Activated CD4-positive, alpha-beta T cell treated with anti-CD3 and anti-CD28 coated beads for 36 hours (primary cell): ENCODE measurements around the gene KCNK15. TPM values are rescaled to one million over a fixed set of nuclear protein-coding genes. Genes with fewer than 3 reads are reported as not detected.

Experiments used
- ATAC-seq: fragments of 200-7000 bp; cut with Tn5 transposase; one replicate; pipeline ENCODE4 v1.10.0; 2021; ENCODE audit warnings: mild to moderate bottlenecking, moderate library complexity
- CTCF ChIA-PET: fragments of 350-600 bp; sonication (Branson Sonifier 250); formaldehyde crosslinking; loops from one replicate; lab custom pipeline; 2021; ENCODE audit warnings: antibody characterized with exemption; lab: Charles Lee
- POLR2A ChIA-PET: fragments of 350-600 bp; sonication (Branson Sonifier 250); formaldehyde crosslinking; loops from one replicate; lab custom pipeline; 2021; ENCODE audit warnings: antibody characterized with exemption, inconsistent platforms; lab: Charles Lee
- DNase-seq: peaks from one replicate; pipeline ENCODE4 v3.0.0-alpha.2; 2020
- H3K27ac Mint-ChIP-seq: one replicate; pipeline ENCODE4 v1.8.0; 2021; ENCODE audit warnings: mixed read lengths
- H3K27me3 Mint-ChIP-seq: one replicate; pipeline ENCODE4 v1.8.0; 2021; ENCODE audit warnings: mixed read lengths
- H3K36me3 Mint-ChIP-seq: one replicate; pipeline ENCODE4 v1.8.0; 2021; ENCODE audit warnings: low read depth, mixed read lengths
- H3K4me1 Mint-ChIP-seq: one replicate; pipeline ENCODE4 v1.8.0; 2021; ENCODE audit warnings: mixed read lengths
- H3K4me3 Mint-ChIP-seq: one replicate; pipeline ENCODE4 v1.8.0; 2021; ENCODE audit warnings: mild to moderate bottlenecking, moderate library complexity, mixed read lengths
- H3K9me3 Mint-ChIP-seq: one replicate; pipeline ENCODE4 v1.8.0; 2021; ENCODE audit warnings: low read depth, mixed read lengths
- intact Hi-C, 2 experiments: fragments of 100-400 bp; cut with DNase I in 1 of 2; cut with micrococcal nuclease in 1 of 2; formaldehyde crosslinking; loops; one replicate each; pipeline versions ENCODE4 v1.14.2 to v1.15.1; 2022 to 2024; cut with DNase I, micrococcal nuclease
- total RNA-seq, 2 experiments: library from RNA; stranded (reverse); gene quantifications; one replicate each; pipeline ENCODE4 v1.2.3, GENCODE V29; 2021

The KCNK15 gene
- total RNA-seq, 2 experiments from 2014 or later: 1.1 to 1.4 TPM

DNA sequence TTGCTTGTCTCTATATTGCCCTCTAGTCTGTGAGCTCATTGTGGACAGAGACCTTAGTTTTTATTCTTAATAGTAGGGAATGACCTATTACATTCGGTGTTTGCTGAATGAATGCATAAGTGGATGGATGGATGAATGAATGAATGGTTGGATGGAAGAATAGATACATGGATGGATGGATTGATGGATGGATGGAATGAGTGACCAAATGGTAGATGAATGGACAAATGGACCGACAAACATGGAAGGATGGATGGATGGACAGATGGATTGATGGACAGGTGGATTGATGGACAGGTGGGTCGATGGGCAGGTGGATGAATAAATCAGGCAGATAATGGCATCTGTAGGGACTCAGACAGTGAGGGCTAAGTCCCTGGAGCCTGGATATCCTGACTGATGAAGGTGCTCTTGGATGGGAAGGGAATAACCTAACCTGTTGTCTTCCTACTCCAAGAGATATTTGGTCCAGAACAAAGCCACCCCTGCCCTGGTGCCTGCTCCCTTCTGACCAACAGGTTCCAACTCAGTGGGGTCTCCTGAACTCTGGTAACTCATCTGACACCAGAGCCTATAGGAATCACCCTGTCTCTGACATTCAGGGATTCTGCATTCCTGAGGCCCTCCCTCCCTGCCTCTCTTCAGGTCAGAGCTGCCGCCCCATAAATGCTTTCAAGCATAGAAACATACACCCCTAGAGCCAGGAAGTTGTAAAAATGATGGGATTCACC is 40.1 kb upstream of the KCNK15 start:
- ChIA-PET CTCF (no interaction called here), POLR2A (no interaction called here)
- Mint-ChIP-seq H3K9me3 (no peaks in the 10 kb centered on the region), H3K4me1 (no peaks in the 10 kb centered on the region), H3K36me3 (no peaks in the 10 kb centered on the region), H3K4me3 (no peak overlapping the region), H3K27ac (no peak overlapping the region), H3K27me3 (peaks cover 2% of the 10 kb centered on the region)
- no peak for DNase-seq
- ATAC-seq: no peak
- intact Hi-C loops: no loop called here

DNA sequence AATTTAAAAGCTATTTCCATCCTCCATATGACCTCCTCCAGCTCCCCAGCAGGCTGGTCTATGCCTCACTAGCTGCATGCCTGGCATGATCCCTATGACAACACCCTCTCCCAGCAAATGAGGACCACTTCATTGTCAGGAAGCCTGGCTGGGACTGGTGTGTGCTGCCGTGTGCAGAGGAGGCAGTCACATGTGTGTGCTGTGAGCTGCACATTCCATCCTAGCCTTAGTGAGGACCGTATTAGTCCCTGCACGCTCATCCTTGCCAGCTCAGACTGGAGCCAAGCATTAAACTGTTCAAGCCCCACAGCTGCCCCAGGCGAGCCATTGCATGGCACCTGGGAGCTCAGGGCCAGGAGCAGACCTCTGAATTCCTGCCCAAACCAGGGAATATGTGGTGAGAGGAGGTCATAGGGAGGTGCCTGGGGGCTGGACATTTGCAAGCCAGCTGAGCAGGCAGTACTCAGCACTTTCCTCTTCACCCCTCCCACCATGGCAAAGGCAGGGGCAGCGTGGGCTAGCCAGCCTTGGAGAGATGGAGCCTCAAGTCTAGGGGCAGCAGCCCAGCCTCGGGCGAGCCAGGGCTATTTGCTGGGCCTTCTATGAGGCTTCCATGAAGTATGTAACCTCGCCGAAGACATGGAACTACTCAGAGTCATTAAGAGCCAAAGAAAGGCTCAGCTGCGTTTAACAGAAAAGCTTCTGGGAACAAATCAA is 39.2 kb upstream of the KCNK15 start:
- no peaks in the 10 kb centered on the region for H3K9me3 Mint-ChIP-seq
- no peak for ATAC-seq
- H3K4me3 Mint-ChIP-seq: no peak overlapping the region
- POLR2A ChIA-PET: no interaction called here
- H3K27me3 Mint-ChIP-seq: peaks cover 2% of the 10 kb centered on the region
- H3K36me3 Mint-ChIP-seq: no peaks in the 10 kb centered on the region
- H3K4me1 Mint-ChIP-seq: no peaks in the 10 kb centered on the region
- intact Hi-C loops: no loop called here
- CTCF ChIA-PET: interaction anchor here (0.7 to 1.0 kb wide), 3 partner anchors 23 to 28 kb away, joined by 3 to 6 read pairs (median 3); no protein-coding TSS in a partner anchor
- H3K27ac Mint-ChIP-seq: no peak overlapping the region
- no peak for DNase-seq

DNA sequence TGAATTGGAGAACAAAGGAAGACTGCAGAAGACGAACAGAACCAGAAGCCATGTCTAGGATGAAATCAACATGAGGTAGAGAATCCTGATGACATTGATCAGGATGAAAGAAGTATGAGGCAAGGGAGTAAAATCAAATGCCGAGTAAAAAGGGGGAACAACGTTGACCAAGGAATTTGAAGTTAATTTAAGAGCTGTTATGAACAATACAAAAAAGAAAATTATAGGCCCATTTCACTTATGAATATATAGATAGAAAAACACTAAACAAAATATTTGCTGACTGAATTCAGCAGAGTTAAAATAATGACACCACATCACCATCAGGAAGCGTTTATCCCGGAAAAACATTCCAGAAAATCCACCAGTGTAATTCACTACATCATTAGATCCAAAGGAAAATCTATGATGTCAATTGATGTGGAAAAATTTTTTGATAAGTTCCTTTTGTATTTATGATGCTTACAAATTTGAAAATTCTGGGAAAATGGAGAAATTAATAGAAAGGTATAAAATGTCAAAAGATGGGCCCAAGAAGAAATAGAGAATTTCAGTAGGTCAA is 38.6 kb upstream of the KCNK15 start:
- ATAC-seq (no peak), DNase-seq (no peak)
- Mint-ChIP-seq H3K27me3 (peaks cover 2% of the 10 kb centered on the region), H3K4me3 (no peak overlapping the region), H3K27ac (no peak overlapping the region), H3K36me3 (no peaks in the 10 kb centered on the region), H3K4me1 (no peaks in the 10 kb centered on the region), H3K9me3 (no peaks in the 10 kb centered on the region)
- ChIA-PET CTCF (interaction anchor here (0.7 to 1.0 kb wide), 4 partner anchors 24 to 139 kb away, joined by 3 to 6 read pairs (median 3); no protein-coding TSS in a partner anchor), POLR2A (no interaction called here)
- intact Hi-C loops: no loop called here

DNA sequence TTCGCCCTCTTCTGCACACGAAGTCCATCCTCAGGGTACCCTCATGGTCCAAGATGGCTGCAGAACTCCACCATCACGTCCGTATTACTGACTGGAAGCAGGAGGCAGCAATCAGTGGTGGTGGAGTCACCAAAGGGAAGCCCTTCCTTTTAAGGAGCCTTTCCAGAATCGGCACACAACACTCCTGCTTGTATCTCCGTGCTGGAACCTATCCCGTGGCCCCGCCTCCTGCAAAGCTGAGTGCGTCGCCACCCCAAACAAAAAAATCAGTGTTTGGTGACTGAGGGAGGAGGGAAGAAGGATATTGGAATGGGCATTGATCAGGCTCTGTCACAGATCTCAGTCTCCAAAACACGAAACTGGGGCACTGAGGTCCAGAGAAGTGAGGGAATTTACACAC is 36.3 kb upstream of the KCNK15 start:
- Mint-ChIP-seq H3K9me3 (no peaks in the 10 kb centered on the region), H3K36me3 (no peaks in the 10 kb centered on the region), H3K4me1 (no peaks in the 10 kb centered on the region), H3K27me3 (peaks cover 2% of the 10 kb centered on the region), H3K27ac (no peak overlapping the region), H3K4me3 (no peak overlapping the region)
- intact Hi-C loops: no loop called here
- CTCF ChIA-PET: interaction anchor here (1.0 kb wide), 1 partner anchor 26 kb away, joined by 3 read pairs; no protein-coding TSS in a partner anchor
- no peak for ATAC-seq
- POLR2A ChIA-PET: no interaction called here
- DNase-seq: no peak

- Mint-ChIP-seq H3K4me1 (no peaks in the 10 kb centered on the region), H3K36me3 (no peaks in the 10 kb centered on the region), H3K27me3 (peaks cover 2% of the 10 kb centered on the region), H3K9me3 (no peaks in the 10 kb centered on the region), H3K27ac (no peak overlapping the region), H3K4me3 (no peak overlapping the region)
- ChIA-PET POLR2A (no interaction called here), CTCF (interaction anchor here (1.0 kb wide), 1 partner anchor 27 kb away, joined by 3 read pairs; no protein-coding TSS in a partner anchor)
- intact Hi-C loops: no loop called here
- ATAC-seq (no peak), DNase-seq (no peak)
Observed at GRCh38 chr20:44709797-44710196, 35.9 kb upstream of the KCNK15 start.

- Mint-ChIP-seq H3K4me1 (no peaks in the 10 kb centered on the region), H3K27me3 (no peaks in the 10 kb centered on the region), H3K27ac (no peak overlapping the region), H3K36me3 (no peaks in the 10 kb centered on the region), H3K4me3 (no peak overlapping the region), H3K9me3 (no peaks in the 10 kb centered on the region)
- ATAC-seq (no peak), DNase-seq (no peak)
- intact Hi-C loops: no loop called here
- ChIA-PET CTCF (interaction anchor here (0.5 to 0.6 kb wide), 2 partner anchors 15 to 62 kb away, joined by 3 read pairs; no protein-coding TSS in a partner anchor), POLR2A (no interaction called here)
Observed at GRCh38 chr20:44711237-44711636, 34.4 kb upstream of the KCNK15 start.

- ChIA-PET CTCF (no interaction called here), POLR2A (interaction anchor here (0.7 kb wide), 1 partner anchor 1236 kb away, joined by 5 read pairs; no protein-coding TSS in a partner anchor)
- Mint-ChIP-seq H3K4me3 (no peak overlapping the region), H3K36me3 (no peaks in the 10 kb centered on the region), H3K9me3 (no peaks in the 10 kb centered on the region), H3K4me1 (no peaks in the 10 kb centered on the region), H3K27ac (no peak overlapping the region), H3K27me3 (no peaks in the 10 kb centered on the region)
- intact Hi-C loops: no loop called here
- no peak for DNase-seq
- ATAC-seq: no peak
Observed at GRCh38 chr20:44714102-44714700, 31.5 kb upstream of the KCNK15 start.

- H3K4me1 Mint-ChIP-seq: no peaks in the 10 kb centered on the region
- ChIA-PET CTCF (no interaction called here), POLR2A (interaction anchor here (0.7 kb wide), 1 partner anchor 1236 kb away, joined by 5 read pairs; no protein-coding TSS in a partner anchor)
- intact Hi-C loops: no loop called here
- DNase-seq: no peak
- no peaks in the 10 kb centered on the region for H3K9me3 Mint-ChIP-seq
- H3K36me3 Mint-ChIP-seq: no peaks in the 10 kb centered on the region
- no peak within 1 kb of the TSS for H3K27ac Mint-ChIP-seq
- H3K27me3 Mint-ChIP-seq: no peaks in the 10 kb centered on the region
- no peak for ATAC-seq
- H3K4me3 Mint-ChIP-seq: no peak within 1 kb of the TSS
Observed at GRCh38 chr20:44714701-44715498, 30.8 kb upstream of the KCNK15 start, which contains the start of gene CCN5. Gene CCN5, plus strand, starts transcription at chr20:44715369. Its CDS starts 22 bp downstream, at chr20:44715391.

- Mint-ChIP-seq H3K4me3 (no peak overlapping the region), H3K27ac (no peak overlapping the region), H3K9me3 (no peaks in the 10 kb centered on the region), H3K27me3 (no peaks in the 10 kb centered on the region), H3K36me3 (no peaks in the 10 kb centered on the region), H3K4me1 (no peaks in the 10 kb centered on the region)
- intact Hi-C loops: no loop called here
- ATAC-seq: no peak
- ChIA-PET CTCF (interaction anchor here (1.4 kb wide), 1 partner anchor 32 kb away, joined by 3 read pairs; no protein-coding TSS in a partner anchor), POLR2A (interaction anchor here (0.6 kb wide), 1 partner anchor 115 kb away, joined by 3 read pairs; no protein-coding TSS in a partner anchor)
- DNase-seq: no peak
Observed at GRCh38 chr20:44715499-44716308, 30.0 kb upstream of the KCNK15 start.
